ENCODE results near the gene ALAS2. TPM values are rescaled to one million over a fixed set of nuclear protein-coding genes. Genes with fewer than 3 reads are reported as not detected.
"Not testable (repeated sequence)": the region's sequence is repeated elsewhere in the genome, so short reads cannot be mapped to it uniquely, and the experiment has no call there.

Gene ALAS2
- total and polyA plus RNA-seq, 3 experiments from 2014 or later = not detected

DNA sequence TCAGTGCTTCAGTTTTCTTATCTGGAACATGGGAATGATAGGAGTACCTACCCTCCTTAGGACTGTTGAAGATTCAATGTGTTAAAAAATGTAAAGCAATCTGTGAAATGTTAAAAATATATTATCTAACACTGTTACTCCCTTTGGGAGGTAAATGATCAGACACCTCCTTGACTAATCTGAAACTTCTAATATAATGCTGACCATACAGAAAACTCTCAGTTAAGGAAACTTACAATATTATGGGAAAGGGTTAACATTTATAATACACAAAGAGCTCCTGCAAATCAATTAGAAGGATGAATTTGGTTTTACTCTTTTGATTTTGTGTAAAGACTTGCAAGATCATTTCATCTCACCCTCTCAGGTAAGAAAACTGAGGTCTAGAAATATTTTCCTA, 35.2 kb downstream of the ALAS2 start:
- H3K4me1 ChIP-seq (ENCODE audit: insufficient read depth, low read length) = peaks cover 6% of the 10 kb centered on the region
- no peaks in the 10 kb centered on the region for H3K27me3 ChIP-seq (ENCODE audit: insufficient read depth, low read length, poor library complexity, severe bottlenecking)
- Mint-ChIP-seq H3K4me3 (no peak overlapping the region), H3K9me3 (no peaks in the 10 kb centered on the region), H3K36me3 (peaks cover 0 to 6% (median 0%) of the 10 kb centered on the region in 3 donors), H3K27ac (no peak overlapping the region), H3K4me1 (peaks cover 3 to 13% (median 8%) of the 10 kb centered on the region in 3 donors), H3K27me3 (no peaks in the 10 kb centered on the region)
- ChIA-PET POLR2A (no interaction called here), CTCF (no interaction called here)
- no peak for DNase-seq
- H3K27ac ChIP-seq (ENCODE audit: low read depth, low read length) = no peak overlapping the region
- H3K4me3 ChIP-seq (ENCODE audit: low read length) = no peak overlapping the region
- H3K9me3 ChIP-seq (ENCODE audit: low read length) = no peaks in the 10 kb centered on the region
- no peaks in the 10 kb centered on the region for H3K36me3 ChIP-seq (ENCODE audit: insufficient read depth, low read length)

DNA sequence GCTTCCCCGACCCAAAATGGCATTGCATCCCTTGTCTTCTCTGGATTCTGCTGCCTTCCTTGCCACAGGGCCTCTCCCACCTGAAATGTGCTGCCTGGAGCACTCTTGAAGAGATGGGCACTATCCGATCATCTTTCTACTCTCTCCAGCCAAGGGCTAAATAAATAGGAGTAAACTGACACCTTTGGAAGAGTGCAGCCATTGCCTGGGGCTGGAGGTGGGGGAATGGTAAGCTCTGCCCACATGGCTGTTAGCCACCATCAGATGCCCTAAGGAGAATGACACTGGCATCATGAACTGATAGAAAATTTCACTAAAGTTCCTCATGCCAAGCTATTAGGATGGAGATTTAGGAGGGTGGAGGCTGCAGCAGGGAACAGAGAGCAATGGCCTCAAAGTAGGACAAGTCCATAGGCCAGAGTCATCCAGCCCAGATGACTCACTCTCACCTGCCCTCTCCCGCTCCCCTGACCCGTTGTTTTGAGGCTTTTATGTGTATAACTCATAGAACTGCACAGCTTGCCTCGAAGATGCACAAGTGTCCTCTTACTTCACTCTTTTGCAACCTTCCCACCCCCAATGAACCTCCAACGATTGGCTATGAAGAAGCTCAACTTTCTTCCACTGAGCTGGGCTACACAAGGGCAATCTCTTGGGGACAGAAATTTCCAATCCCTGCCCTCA, 36.0 kb downstream of the ALAS2 start:
- Histone ChIP-seq H3K4me1 (ENCODE audit: insufficient read depth, low read length) (peaks cover 6% of the 10 kb centered on the region), H3K27me3 (ENCODE audit: insufficient read depth, low read length, poor library complexity, severe bottlenecking) (no peaks in the 10 kb centered on the region), H3K36me3 (ENCODE audit: insufficient read depth, low read length) (no peaks in the 10 kb centered on the region), H3K27ac (ENCODE audit: low read depth, low read length) (no peak overlapping the region), H3K4me3 (ENCODE audit: low read length) (no peak overlapping the region), H3K9me3 (ENCODE audit: low read length) (no peaks in the 10 kb centered on the region)
- no peak overlapping the region for H3K27ac Mint-ChIP-seq
- ChIA-PET CTCF (no interaction called here), POLR2A (no interaction called here)
- H3K36me3 Mint-ChIP-seq = no peaks in the 10 kb centered on the region
- H3K27me3 Mint-ChIP-seq = peaks cover 0 to 2% of the 10 kb centered on the region in 2 donors
- no peaks in the 10 kb centered on the region for H3K9me3 Mint-ChIP-seq
- peaks cover 0 to 8% (median 2%) of the 10 kb centered on the region in 3 donors for H3K4me1 Mint-ChIP-seq
- DNase-seq = no peak
- no peak overlapping the region for H3K4me3 Mint-ChIP-seq

- Histone ChIP-seq H3K4me3 (ENCODE audit: low read length) (no peak within 1 kb of the TSS), H3K9me3 (ENCODE audit: low read length) (no peaks in the 10 kb centered on the region), H3K27me3 (ENCODE audit: insufficient read depth, low read length, poor library complexity, severe bottlenecking) (no peaks in the 10 kb centered on the region), H3K27ac (ENCODE audit: low read depth, low read length) (no peak within 1 kb of the TSS), H3K4me1 (ENCODE audit: insufficient read depth, low read length) (peaks cover 2% of the 10 kb centered on the region), H3K36me3 (ENCODE audit: insufficient read depth, low read length) (no peaks in the 10 kb centered on the region)
- Mint-ChIP-seq H3K4me1 (peaks cover 0 to under 1% (median 0%) of the 10 kb centered on the region in 3 donors), H3K4me3 (peak within 1 kb of the TSS in 1 of 7 donors; percentile 38), H3K27ac (peak within 1 kb of the TSS in 1 of 8 donors; percentile 70), H3K9me3 (no peaks in the 10 kb centered on the region), H3K27me3 (peaks cover 0 to 2% of the 10 kb centered on the region in 2 donors), H3K36me3 (no peaks in the 10 kb centered on the region)
- POLR2A ChIA-PET = no interaction called here
- CTCF ChIA-PET = no interaction called here
- no peak for DNase-seq
These were observed 36.7 kb downstream of the ALAS2 start, which contains the start of gene PFKFB1 for GRCh38 chrX:54994099-54994498. PFKFB1 (minus strand) TSS chrX:54994188; CDS start chrX:54994007, 181 bp downstream.

DNA sequence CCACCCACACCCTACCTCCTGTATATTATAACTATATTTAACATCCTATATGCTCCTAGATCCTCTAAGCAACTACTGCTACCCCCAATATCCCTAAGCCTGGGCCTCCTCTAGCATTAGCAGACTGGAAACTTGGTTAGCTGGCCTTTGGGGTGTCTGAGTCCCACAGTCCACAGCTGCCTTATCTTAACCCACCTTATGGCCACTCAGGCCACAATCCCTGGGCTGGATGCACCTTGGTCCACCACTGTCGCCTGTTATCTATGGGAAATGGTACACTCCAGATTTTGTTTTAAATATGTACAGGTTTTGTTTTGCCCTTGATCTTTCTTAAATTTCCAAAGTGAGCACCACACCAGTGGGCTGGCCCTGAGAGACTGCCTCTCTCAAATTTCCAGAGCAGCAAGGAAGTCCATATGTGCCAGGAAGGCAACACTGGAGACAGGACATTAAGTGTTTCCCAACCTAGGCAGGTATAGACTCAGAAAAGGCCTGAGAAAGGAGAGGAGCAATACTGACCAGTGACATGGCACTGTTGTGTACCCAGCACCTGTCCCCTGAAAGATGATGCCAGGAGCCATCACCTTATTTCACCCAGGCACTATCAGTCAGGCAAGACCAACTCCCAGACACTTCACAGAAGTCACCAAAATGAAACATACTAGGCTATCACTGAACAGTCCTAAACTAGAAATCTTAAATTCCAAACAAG, 37.7 kb downstream of the ALAS2 start:
- H3K4me1 Mint-ChIP-seq = no peaks in the 10 kb centered on the region
- H3K4me3 ChIP-seq (ENCODE audit: low read length) = no peak overlapping the region
- H3K9me3 Mint-ChIP-seq = no peaks in the 10 kb centered on the region
- no peaks in the 10 kb centered on the region for H3K4me1 ChIP-seq (ENCODE audit: insufficient read depth, low read length)
- no peaks in the 10 kb centered on the region for H3K36me3 ChIP-seq (ENCODE audit: insufficient read depth, low read length)
- H3K27me3 Mint-ChIP-seq = peaks cover 0 to 2% of the 10 kb centered on the region in 2 donors
- no peak overlapping the region for H3K27ac Mint-ChIP-seq
- no peaks in the 10 kb centered on the region for H3K9me3 ChIP-seq (ENCODE audit: low read length)
- H3K27ac ChIP-seq (ENCODE audit: low read depth, low read length) = no peak overlapping the region
- ChIA-PET CTCF (no interaction called here), POLR2A (no interaction called here)
- no peaks in the 10 kb centered on the region for H3K27me3 ChIP-seq (ENCODE audit: insufficient read depth, low read length, poor library complexity, severe bottlenecking)
- DNase-seq = no peak
- H3K4me3 Mint-ChIP-seq = no peak overlapping the region
- no peaks in the 10 kb centered on the region for H3K36me3 Mint-ChIP-seq

DNA sequence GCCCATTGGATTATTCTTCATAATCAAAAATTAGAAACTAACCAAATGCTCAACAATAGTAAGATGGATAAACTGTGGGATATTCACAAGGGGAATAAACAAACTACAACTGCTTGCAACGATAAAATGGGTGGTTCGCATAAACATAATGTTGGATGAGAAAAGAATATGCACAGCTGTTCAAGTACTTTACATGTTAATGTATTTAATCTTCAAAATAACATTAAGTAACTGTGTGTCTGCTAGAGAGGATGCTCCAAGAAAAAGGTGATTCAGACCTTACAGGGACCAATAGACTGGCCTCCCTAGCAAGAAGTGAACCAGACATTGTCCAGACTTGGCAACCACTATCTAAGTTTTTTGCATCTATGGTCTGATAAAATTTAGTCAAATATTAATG, 39.1 kb downstream of the ALAS2 start:
- ChIA-PET CTCF (no interaction called here), POLR2A (no interaction called here)
- Histone ChIP-seq H3K4me1 (ENCODE audit: insufficient read depth, low read length) (no peaks in the 10 kb centered on the region), H3K27ac (ENCODE audit: low read depth, low read length) (no peak overlapping the region), H3K36me3 (ENCODE audit: insufficient read depth, low read length) (no peaks in the 10 kb centered on the region), H3K27me3 (ENCODE audit: insufficient read depth, low read length, poor library complexity, severe bottlenecking) (no peaks in the 10 kb centered on the region), H3K4me3 (ENCODE audit: low read length) (no peak overlapping the region), H3K9me3 (ENCODE audit: low read length) (no peaks in the 10 kb centered on the region)
- Mint-ChIP-seq H3K36me3 (no peaks in the 10 kb centered on the region), H3K27me3 (peaks cover 0 to 2% of the 10 kb centered on the region in 2 donors), H3K4me1 (no peaks in the 10 kb centered on the region), H3K9me3 (no peaks in the 10 kb centered on the region), H3K27ac (no peak overlapping the region), H3K4me3 (no peak overlapping the region)
- no peak for DNase-seq

DNA sequence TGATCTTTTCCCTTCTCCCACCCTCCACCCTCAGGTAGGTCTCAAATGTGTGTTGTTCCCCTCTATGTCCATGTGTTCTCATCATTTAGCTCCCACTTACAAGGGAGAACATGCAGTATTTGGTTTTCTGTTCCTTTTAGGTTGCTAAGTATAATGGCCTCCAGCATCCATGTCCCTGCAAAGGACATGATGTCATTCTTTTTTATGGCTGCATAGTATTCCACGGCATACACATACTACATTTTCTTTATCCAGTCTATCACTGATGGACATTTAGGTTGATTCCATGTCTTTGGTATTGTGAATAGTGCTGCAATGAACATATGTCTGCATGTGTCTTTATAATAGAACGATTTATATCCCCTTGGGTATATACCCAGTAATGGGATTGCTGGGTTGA, 47.5 kb downstream of the ALAS2 start:
- CTCF ChIA-PET; H3K4me3 ChIP-seq (ENCODE audit: low read length); H3K27ac Mint-ChIP-seq; H3K9me3 Mint-ChIP-seq; H3K27ac ChIP-seq (ENCODE audit: low read depth, low read length); H3K36me3 Mint-ChIP-seq; H3K4me3 Mint-ChIP-seq; H3K27me3 ChIP-seq (ENCODE audit: insufficient read depth, low read length, poor library complexity, severe bottlenecking); H3K4me1 ChIP-seq (ENCODE audit: insufficient read depth, low read length); H3K4me1 Mint-ChIP-seq; H3K36me3 ChIP-seq (ENCODE audit: insufficient read depth, low read length); H3K27me3 Mint-ChIP-seq; POLR2A ChIA-PET; H3K9me3 ChIP-seq (ENCODE audit: low read length); DNase-seq: not testable (repeated sequence)

- H3K9me3 ChIP-seq (ENCODE audit: low read length) = no peaks in the 10 kb centered on the region
- CTCF ChIA-PET = no interaction called here
- H3K36me3 Mint-ChIP-seq = peaks cover 0 to 4% (median 0%) of the 10 kb centered on the region in 3 donors
- no peak for DNase-seq
- H3K27ac ChIP-seq (ENCODE audit: low read depth, low read length) = no peak overlapping the region
- POLR2A ChIA-PET = no interaction called here
- H3K27me3 ChIP-seq (ENCODE audit: insufficient read depth, low read length, poor library complexity, severe bottlenecking) = no peaks in the 10 kb centered on the region
- peaks cover 0 to 7% (median 3%) of the 10 kb centered on the region in 5 donors for H3K9me3 Mint-ChIP-seq
- H3K4me3 Mint-ChIP-seq = no peak overlapping the region
- H3K4me1 Mint-ChIP-seq = no peaks in the 10 kb centered on the region
- H3K36me3 ChIP-seq (ENCODE audit: insufficient read depth, low read length) = no peaks in the 10 kb centered on the region
- H3K27me3 Mint-ChIP-seq = peaks cover 0 to 9% of the 10 kb centered on the region in 2 donors
- no peak overlapping the region for H3K4me3 ChIP-seq (ENCODE audit: low read length)
- no peak overlapping the region for H3K27ac Mint-ChIP-seq
- H3K4me1 ChIP-seq (ENCODE audit: insufficient read depth, low read length) = no peaks in the 10 kb centered on the region
These were observed 50.4 kb downstream of the ALAS2 start for GRCh38 chrX:54980334-54980733.

DNA sequence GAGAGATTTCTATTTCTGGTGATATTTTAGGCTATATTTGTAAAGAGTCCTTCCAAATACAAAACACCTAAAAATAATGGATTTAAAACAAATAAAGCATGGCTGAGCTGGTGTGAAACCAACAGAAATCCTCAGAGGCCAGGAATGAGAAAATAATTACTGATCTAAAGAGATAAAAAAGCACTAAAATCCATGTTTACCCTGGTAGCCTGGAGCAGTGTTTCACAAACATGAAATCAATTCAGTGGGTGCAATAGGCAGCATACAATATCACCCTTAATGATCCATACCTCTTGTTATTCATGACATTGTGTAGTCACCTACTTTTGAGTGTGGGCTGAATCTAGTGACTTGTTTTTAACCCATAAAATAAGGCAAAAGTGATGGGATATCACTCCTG, 51.3 kb downstream of the ALAS2 start:
- DNase-seq = no peak
- Histone ChIP-seq H3K36me3 (ENCODE audit: insufficient read depth, low read length) (no peaks in the 10 kb centered on the region), H3K9me3 (ENCODE audit: low read length) (no peaks in the 10 kb centered on the region), H3K27ac (ENCODE audit: low read depth, low read length) (no peak overlapping the region), H3K4me3 (ENCODE audit: low read length) (no peak overlapping the region), H3K4me1 (ENCODE audit: insufficient read depth, low read length) (no peaks in the 10 kb centered on the region), H3K27me3 (ENCODE audit: insufficient read depth, low read length, poor library complexity, severe bottlenecking) (no peaks in the 10 kb centered on the region)
- Mint-ChIP-seq H3K4me3 (no peak overlapping the region), H3K9me3 (peaks cover 0 to 7% (median 3%) of the 10 kb centered on the region in 5 donors), H3K27me3 (peaks cover 0 to 16% of the 10 kb centered on the region in 2 donors), H3K27ac (no peak overlapping the region), H3K36me3 (peaks cover 0 to 4% (median 0%) of the 10 kb centered on the region in 3 donors), H3K4me1 (no peaks in the 10 kb centered on the region)
- POLR2A ChIA-PET = no interaction called here
- CTCF ChIA-PET = no interaction called here
